Keratinocyte (primary cell): Measurements from ENCODE around the gene ACER3. TPM values are rescaled to one million over a fixed set of nuclear protein-coding genes. Genes with fewer than 3 reads are reported as not detected.

Source experiments
- DNase-seq: peaks from one replicate; pipeline ENCODE4 v3.0.0-alpha.2; 2011; ENCODE audit warnings: low read depth, missing footprints, low spot score
- FAIRE-seq: peaks from 2 replicates; lab custom pipeline; 2011; peaks lifted over from hg19 to GRCh38; lab: Jason Lieb, UNC
- H2AFZ ChIP-seq: 2 replicates; pipeline ENCODE4 v1.6.0; 2012; ENCODE audit warnings: low read length, control low read depth, inconsistent platforms; ENCODE audit not compliant: control insufficient read depth
- H3K27ac ChIP-seq: 2 replicates; pipeline ENCODE4 v1.5.1; 2011; ENCODE audit warnings: low read length; ENCODE audit not compliant: control insufficient read depth, insufficient read depth
- H3K27me3 ChIP-seq: 3 replicates; pipeline ENCODE4 v1.6.0; 2011; ENCODE audit warnings: low read length; ENCODE audit not compliant: control insufficient read depth, insufficient read depth; ENCODE audit errors: extremely low read depth
- H3K36me3 ChIP-seq, 2 experiments: 2 replicates in 1 of 2; 3 replicates in 1 of 2; pipeline ENCODE4 v1.5.1; 2011; ENCODE audit warnings: low read length in 2 of 2, mild to moderate bottlenecking in 1 of 2; ENCODE audit not compliant: control insufficient read depth in 2 of 2, insufficient read depth in 2 of 2; ENCODE audit errors: extremely low read depth in 1 of 2
- H3K4me1 ChIP-seq: 3 replicates; pipeline ENCODE4 v1.5.1; 2011; ENCODE audit warnings: low read length; ENCODE audit not compliant: control insufficient read depth, insufficient read depth; ENCODE audit errors: extremely low read depth
- H3K4me2 ChIP-seq: 3 replicates; pipeline ENCODE4 v1.6.0; 2011; ENCODE audit warnings: low read depth, low read length; ENCODE audit not compliant: control insufficient read depth, insufficient read depth; ENCODE audit errors: extremely low read depth
- H3K4me3 ChIP-seq, 3 experiments: fragments of 200-600 bp in 1 of 3; sonication (generic) in 1 of 3; 2 replicates in 2 of 3; 3 replicates in 1 of 3; pipeline ENCODE4 v1.5.1; 2011 to 2016; ENCODE audit warnings: low read length in 3 of 3, mild to moderate bottlenecking in 3 of 3, control low read depth in 2 of 3, inconsistent platforms in 1 of 3, low read depth in 1 of 3, mixed read lengths in 1 of 3, mixed run types in 1 of 3, moderate library complexity in 1 of 3; ENCODE audit not compliant: control insufficient read depth in 2 of 3, insufficient read depth in 2 of 3; ENCODE audit errors: extremely low read depth in 1 of 3
- H3K79me2 ChIP-seq: 2 replicates; pipeline ENCODE4 v1.6.0; 2012; ENCODE audit warnings: low read length; ENCODE audit not compliant: control insufficient read depth, insufficient read depth
- H3K9ac ChIP-seq: 3 replicates; pipeline ENCODE4 v1.6.0; 2011; ENCODE audit warnings: low read length; ENCODE audit not compliant: control insufficient read depth, insufficient read depth; ENCODE audit errors: extremely low read depth
- H3K9me1 ChIP-seq: 3 replicates; pipeline ENCODE4 v1.6.0; 2011; ENCODE audit warnings: low read length; ENCODE audit not compliant: control insufficient read depth, insufficient read depth; ENCODE audit errors: extremely low read depth
- H3K9me3 ChIP-seq: 2 replicates; pipeline ENCODE4 v1.5.1; 2012; ENCODE audit warnings: low read depth, low read length; ENCODE audit not compliant: control insufficient read depth
- H4K20me1 ChIP-seq: 3 replicates; pipeline ENCODE4 v1.6.0; 2011; ENCODE audit warnings: low read length; ENCODE audit not compliant: control insufficient read depth, insufficient read depth; ENCODE audit errors: extremely low read depth
- EZH2 ChIP-seq: IDR thresholded peaks from one replicate; pipeline ENCODE4 v1.6.1; 2012; ENCODE audit warnings: inconsistent platforms, mild to moderate bottlenecking, low read length, moderate library complexity
- dilution Hi-C: fragments of 300-500 bp; cut with MboI; formaldehyde crosslinking; loops from one replicate; pipeline ENCODE4 v1.7.0; 2020; ENCODE audit warnings: low sequenced_read_pairs; ENCODE audit not compliant: extremely low pct_ligation_motif_present
- polyA plus RNA-seq, 5 experiments: library from polyadenylated mRNA; depleted of rRNA in 3 of 5; stranded (reverse) in 3 of 5; stranded (forward) in 1 of 5; unstranded in 1 of 5; fragments of >200 nt; gene quantifications; 1 replicate in 1 of 5; 2 replicates in 3 of 5; 3 replicates in 1 of 5; pipeline versions ENCODE4 v1.2.1 to v1.2.3, GENCODE V29; 2011 to 2012; ENCODE audit warnings: missing spikeins in 2 of 5, low read depth in 1 of 5, low replicate concordance in 1 of 5
- TF ChIP-seq, protein P1 (sequence below), 3 experiments: IDR thresholded peaks in 1 of 3; conservative IDR thresholded peaks in 1 of 3; optimal IDR thresholded peaks in 1 of 3; 2 replicates in 2 of 3; 3 replicates in 1 of 3; pipeline versions ENCODE3 to v1.5.1; 2011; ENCODE audit warnings: low read length in 3 of 3, mild to moderate bottlenecking in 3 of 3, moderate library complexity in 2 of 3, control low read depth in 1 of 3, inconsistent platforms in 1 of 3; ENCODE audit not compliant: insufficient read depth in 2 of 3; ENCODE audit errors: extremely low read depth in 1 of 3

Gene ACER3
- polyA plus RNA-seq, 1 donor (not counting 4 experiments of a cell fraction or from before 2014, with no cell fraction given): 55.0 TPM

GRCh38 chr11:76824083-76824939 lies 36.4 kb upstream of the ACER3 start:
- peak overlapping the region; percentile 52 for H3K9ac ChIP-seq
- dilution Hi-C loops: no loop called here
- FAIRE-seq (no peak), DNase-seq (peak; percentile 49)
- H4K20me1 ChIP-seq: no peaks in the 10 kb centered on the region
- H2AFZ ChIP-seq: no peak overlapping the region
- H3K79me2 ChIP-seq: no peaks in the 10 kb centered on the region
- H3K27me3 ChIP-seq: no peaks in the 10 kb centered on the region
- H3K27ac ChIP-seq: peak overlapping the region; percentile 83
- TF ChIP-seq, protein P1, sequence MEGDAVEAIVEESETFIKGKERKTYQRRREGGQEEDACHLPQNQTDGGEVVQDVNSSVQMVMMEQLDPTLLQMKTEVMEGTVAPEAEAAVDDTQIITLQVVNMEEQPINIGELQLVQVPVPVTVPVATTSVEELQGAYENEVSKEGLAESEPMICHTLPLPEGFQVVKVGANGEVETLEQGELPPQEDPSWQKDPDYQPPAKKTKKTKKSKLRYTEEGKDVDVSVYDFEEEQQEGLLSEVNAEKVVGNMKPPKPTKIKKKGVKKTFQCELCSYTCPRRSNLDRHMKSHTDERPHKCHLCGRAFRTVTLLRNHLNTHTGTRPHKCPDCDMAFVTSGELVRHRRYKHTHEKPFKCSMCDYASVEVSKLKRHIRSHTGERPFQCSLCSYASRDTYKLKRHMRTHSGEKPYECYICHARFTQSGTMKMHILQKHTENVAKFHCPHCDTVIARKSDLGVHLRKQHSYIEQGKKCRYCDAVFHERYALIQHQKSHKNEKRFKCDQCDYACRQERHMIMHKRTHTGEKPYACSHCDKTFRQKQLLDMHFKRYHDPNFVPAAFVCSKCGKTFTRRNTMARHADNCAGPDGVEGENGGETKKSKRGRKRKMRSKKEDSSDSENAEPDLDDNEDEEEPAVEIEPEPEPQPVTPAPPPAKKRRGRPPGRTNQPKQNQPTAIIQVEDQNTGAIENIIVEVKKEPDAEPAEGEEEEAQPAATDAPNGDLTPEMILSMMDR (optimal IDR thresholded peaks at IDR 0.05 in 1 of 3, IDR thresholded peaks at IDR 0.05 in 1 of 3, conservative IDR thresholded peaks at IDR 0.05 in 1 of 3; ENCODE audit: extremely low read depth in 1 of 3, insufficient read depth in 2 of 3, low read length in 3 of 3): no peak
- TF ChIP-seq EZH2: no peak
- peak overlapping the region; percentile 92 for H3K4me2 ChIP-seq
- no peaks in the 10 kb centered on the region for H3K9me3 ChIP-seq
- peaks cover 35% of the 10 kb centered on the region for H3K4me1 ChIP-seq
- no peaks in the 10 kb centered on the region for H3K9me1 ChIP-seq
- peak overlapping the region in 2 of 3 experiments; percentile 43 to 52 for H3K4me3 ChIP-seq
- H3K36me3 ChIP-seq: no peaks in the 10 kb centered on the region

DNA sequence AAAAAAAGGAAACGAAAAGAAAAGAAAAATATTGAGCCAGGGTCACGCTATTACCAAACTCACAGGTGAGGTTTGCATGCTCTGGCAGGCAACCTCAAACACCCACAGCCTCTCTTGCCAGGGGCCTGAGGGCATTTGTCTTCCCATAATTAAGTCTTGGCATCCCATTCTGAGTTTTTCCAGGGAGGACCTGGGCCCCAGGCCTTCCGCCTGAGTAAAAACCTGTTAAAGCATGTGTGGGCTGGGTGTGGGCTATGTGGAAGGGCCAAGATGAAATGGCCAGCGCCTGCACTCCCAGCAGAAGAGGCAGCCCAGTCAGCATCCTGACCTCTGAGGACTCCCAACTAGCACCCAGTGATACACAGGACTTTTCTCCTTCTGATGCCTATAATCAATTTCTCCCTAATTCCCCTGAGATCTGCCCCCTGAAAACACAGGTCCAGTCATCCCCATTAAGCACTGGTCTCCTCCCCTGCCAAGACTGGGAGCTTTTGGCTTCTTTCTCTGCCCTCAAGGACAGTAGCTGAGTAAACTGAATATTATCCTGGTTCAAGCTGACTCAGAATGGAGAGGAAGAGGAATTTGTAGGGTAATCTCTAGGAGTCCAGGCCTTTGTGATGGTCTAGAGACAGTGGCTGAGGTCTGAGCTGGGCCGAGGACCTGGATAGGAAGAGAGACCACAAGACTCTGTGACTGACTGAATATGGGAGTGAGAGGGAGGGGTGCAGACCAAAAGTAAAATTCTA lies 35.6 kb upstream of the ACER3 start:
- Histone ChIP-seq H2AFZ (peak overlapping the region; percentile 76), H3K4me2 (peak overlapping the region; percentile 92), H3K9me1 (no peaks in the 10 kb centered on the region), H3K9ac (peak overlapping the region; percentile 44), H3K79me2 (no peaks in the 10 kb centered on the region), H3K27ac (peak overlapping the region; percentile 83), H3K4me3 (peak overlapping the region in 2 of 3 experiments; percentile 51 to 57), H3K27me3 (no peaks in the 10 kb centered on the region), H3K36me3 (no peaks in the 10 kb centered on the region), H3K4me1 (peaks cover 37% of the 10 kb centered on the region), H3K9me3 (no peaks in the 10 kb centered on the region), H4K20me1 (no peaks in the 10 kb centered on the region)
- FAIRE-seq (peak; percentile 85), DNase-seq (peak; percentile 92)
- TF ChIP-seq, protein P1 (optimal IDR thresholded peaks at IDR 0.05 in 1 of 3, IDR thresholded peaks at IDR 0.05 in 1 of 3, conservative IDR thresholded peaks at IDR 0.05 in 1 of 3; ENCODE audit: extremely low read depth in 1 of 3, insufficient read depth in 2 of 3, low read length in 3 of 3): no peak
- TF ChIP-seq EZH2: no peak
- dilution Hi-C loops: no loop called here
